ENCODE data around the gene HHIPL1.

The HHIPL1 gene

DNA sequence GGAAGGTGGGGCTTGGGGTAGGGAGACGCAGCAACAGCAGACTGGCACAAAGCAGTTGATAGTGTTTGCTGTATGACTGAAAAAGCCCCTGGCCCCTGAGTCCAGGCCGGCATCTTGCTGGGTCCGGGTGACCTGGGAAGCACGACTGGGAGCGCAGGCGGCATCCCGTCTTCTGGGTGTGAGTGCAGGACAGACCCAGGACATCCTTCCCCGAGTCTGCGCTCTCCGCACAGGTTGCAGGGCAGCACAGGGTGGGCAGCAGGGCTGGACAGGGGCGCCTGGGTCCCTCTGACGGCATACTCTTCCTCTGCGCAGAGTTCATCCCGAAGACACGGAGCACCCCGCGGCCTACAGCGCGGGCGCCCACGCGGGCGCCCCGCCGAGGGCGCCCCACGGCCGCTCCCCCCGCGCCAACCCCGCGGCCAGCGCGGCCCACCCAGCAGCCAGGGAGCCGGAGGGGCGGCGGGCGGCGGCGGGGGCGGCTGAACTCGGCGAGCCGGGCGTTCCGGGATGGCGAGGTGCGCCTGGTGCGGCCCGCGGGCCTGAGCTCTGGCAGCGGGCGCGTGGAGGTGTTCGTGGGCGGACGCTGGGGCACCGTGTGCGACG is 29.9 kb downstream of the HHIPL1 start:
- H3K9me2 ChIP-seq (replicated peaks; ENCODE audit: low read depth, low read length): no peaks in the 10 kb centered on the region
- TF ChIP-seq EZH2phosphoT487 (IDR thresholded peaks at IDR 0.05; ENCODE audit: borderline replicate concordance): no peak
- TF ChIP-seq, protein P1, sequence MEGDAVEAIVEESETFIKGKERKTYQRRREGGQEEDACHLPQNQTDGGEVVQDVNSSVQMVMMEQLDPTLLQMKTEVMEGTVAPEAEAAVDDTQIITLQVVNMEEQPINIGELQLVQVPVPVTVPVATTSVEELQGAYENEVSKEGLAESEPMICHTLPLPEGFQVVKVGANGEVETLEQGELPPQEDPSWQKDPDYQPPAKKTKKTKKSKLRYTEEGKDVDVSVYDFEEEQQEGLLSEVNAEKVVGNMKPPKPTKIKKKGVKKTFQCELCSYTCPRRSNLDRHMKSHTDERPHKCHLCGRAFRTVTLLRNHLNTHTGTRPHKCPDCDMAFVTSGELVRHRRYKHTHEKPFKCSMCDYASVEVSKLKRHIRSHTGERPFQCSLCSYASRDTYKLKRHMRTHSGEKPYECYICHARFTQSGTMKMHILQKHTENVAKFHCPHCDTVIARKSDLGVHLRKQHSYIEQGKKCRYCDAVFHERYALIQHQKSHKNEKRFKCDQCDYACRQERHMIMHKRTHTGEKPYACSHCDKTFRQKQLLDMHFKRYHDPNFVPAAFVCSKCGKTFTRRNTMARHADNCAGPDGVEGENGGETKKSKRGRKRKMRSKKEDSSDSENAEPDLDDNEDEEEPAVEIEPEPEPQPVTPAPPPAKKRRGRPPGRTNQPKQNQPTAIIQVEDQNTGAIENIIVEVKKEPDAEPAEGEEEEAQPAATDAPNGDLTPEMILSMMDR (conservative IDR thresholded peaks at IDR 0.05; ENCODE audit: low read length): no peak
- H3K4me3 ChIP-seq (ENCODE audit: low read length, poor library complexity, severe bottlenecking): no peak overlapping the region
- H2AFZ ChIP-seq (ENCODE audit: low read length): no peak overlapping the region
- H3K4me2 ChIP-seq (ENCODE audit: low read depth, low read length, poor library complexity, severe bottlenecking): no peak overlapping the region
- H3K79me2 ChIP-seq (ENCODE audit: insufficient read depth, low read length): no peaks in the 10 kb centered on the region
- H3K9me3 ChIP-seq (ENCODE audit: insufficient read depth, low read depth, low read length): no peaks in the 10 kb centered on the region
- H3K4me1 ChIP-seq (ENCODE audit: insufficient read depth, low read length, poor library complexity, severe bottlenecking): no peaks in the 10 kb centered on the region
- no peaks in the 10 kb centered on the region for H3F3A ChIP-seq (ENCODE audit: low read depth)
- no peaks in the 10 kb centered on the region for H3K36me3 ChIP-seq (ENCODE audit: insufficient read depth, low read length)
- H3K9ac ChIP-seq (ENCODE audit: low read depth, low read length, poor library complexity, severe bottlenecking): no peak overlapping the region
- no peaks in the 10 kb centered on the region for H3K27me3 ChIP-seq (ENCODE audit: insufficient read depth, low read length, poor library complexity, severe bottlenecking)
- H4K20me1 ChIP-seq (ENCODE audit: insufficient read depth, low read length, poor library complexity, severe bottlenecking): no peaks in the 10 kb centered on the region

- no peaks in the 10 kb centered on the region for H3K36me3 ChIP-seq (ENCODE audit: insufficient read depth, low read length)
- H3K4me1 ChIP-seq (ENCODE audit: insufficient read depth, low read length, poor library complexity, severe bottlenecking): no peaks in the 10 kb centered on the region
- H3K9me2 ChIP-seq (replicated peaks; ENCODE audit: low read depth, low read length): no peaks in the 10 kb centered on the region
- H3K79me2 ChIP-seq (ENCODE audit: insufficient read depth, low read length): no peaks in the 10 kb centered on the region
- no peak overlapping the region for H3K4me3 ChIP-seq (ENCODE audit: low read length, poor library complexity, severe bottlenecking)
- H3K27me3 ChIP-seq (ENCODE audit: insufficient read depth, low read length, poor library complexity, severe bottlenecking): no peaks in the 10 kb centered on the region
- H3K9me3 ChIP-seq (ENCODE audit: insufficient read depth, low read depth, low read length): no peaks in the 10 kb centered on the region
- H4K20me1 ChIP-seq (ENCODE audit: insufficient read depth, low read length, poor library complexity, severe bottlenecking): no peaks in the 10 kb centered on the region
- no peak overlapping the region for H3K4me2 ChIP-seq (ENCODE audit: low read depth, low read length, poor library complexity, severe bottlenecking)
- TF ChIP-seq, protein P1 (conservative IDR thresholded peaks at IDR 0.05; ENCODE audit: low read length): no peak
- TF ChIP-seq EZH2phosphoT487 (IDR thresholded peaks at IDR 0.05; ENCODE audit: borderline replicate concordance): no peak
- no peaks in the 10 kb centered on the region for H3F3A ChIP-seq (ENCODE audit: low read depth)
- H2AFZ ChIP-seq (ENCODE audit: low read length): no peak overlapping the region
- no peak overlapping the region for H3K9ac ChIP-seq (ENCODE audit: low read depth, low read length, poor library complexity, severe bottlenecking)
These were observed 30.5 kb downstream of the HHIPL1 start for GRCh38 chr14:99675382-99675835.

- Histone ChIP-seq H3K9me3 (ENCODE audit: insufficient read depth, low read depth, low read length) (no peaks in the 10 kb centered on the region), H3K9ac (ENCODE audit: low read depth, low read length, poor library complexity, severe bottlenecking) (no peak overlapping the region), H3K79me2 (ENCODE audit: insufficient read depth, low read length) (no peaks in the 10 kb centered on the region), H3K4me3 (ENCODE audit: low read length, poor library complexity, severe bottlenecking) (no peak overlapping the region), H3F3A (ENCODE audit: low read depth) (no peaks in the 10 kb centered on the region), H3K4me2 (ENCODE audit: low read depth, low read length, poor library complexity, severe bottlenecking) (no peak overlapping the region), H3K27me3 (ENCODE audit: insufficient read depth, low read length, poor library complexity, severe bottlenecking) (no peaks in the 10 kb centered on the region), H2AFZ (ENCODE audit: low read length) (no peak overlapping the region), H3K9me2 (replicated peaks; ENCODE audit: low read depth, low read length) (no peaks in the 10 kb centered on the region), H3K4me1 (ENCODE audit: insufficient read depth, low read length, poor library complexity, severe bottlenecking) (no peaks in the 10 kb centered on the region), H3K36me3 (ENCODE audit: insufficient read depth, low read length) (no peaks in the 10 kb centered on the region), H4K20me1 (ENCODE audit: insufficient read depth, low read length, poor library complexity, severe bottlenecking) (no peaks in the 10 kb centered on the region)
- TF ChIP-seq EZH2phosphoT487 (IDR thresholded peaks at IDR 0.05; ENCODE audit: borderline replicate concordance): no peak
- TF ChIP-seq, protein P1 (conservative IDR thresholded peaks at IDR 0.05; ENCODE audit: low read length): no peak
These were observed 31.0 kb downstream of the HHIPL1 start for GRCh38 chr14:99675951-99676350.

All from Loucy (cell line).